IMR-90 (cell line): ENCODE results near the gene RPRML. TPM values are rescaled to one million over a fixed set of nuclear protein-coding genes. Genes with fewer than 3 reads are reported as not detected.
A peak's percentile ranks its signal among the peaks of the same experiment; 100 is the strongest.

ENCODE experiments used
- ATAC-seq: fragments of 200-7000 bp; cut with Tn5 transposase; 2 replicates; pipeline ENCODE4 v1.9.1; 2020; ENCODE audit warnings: low read depth, mild to moderate bottlenecking, moderate library complexity
- BruUV-seq: library from RNA; stranded (reverse); fragments of 400-500 nt; replicated peaks from 2 replicates; lab custom pipeline; 2021; lab: Mats Ljungman, UMichigan
- CTCF ChIA-PET: fragments of 300-600 bp; formaldehyde crosslinking; extraction: SDS; loops from one replicate; lab custom pipeline; 2021; ENCODE audit warnings: antibody characterized with exemption; lab: Yijun Ruan, JAX
- POLR2A ChIA-PET: fragments of 300-600 bp; sonication (Branson Sonifier 250); formaldehyde crosslinking; loops from one replicate; lab custom pipeline; 2022; ENCODE audit warnings: antibody characterized with exemption; ENCODE audit not compliant: unreplicated experiment; lab: Charles Lee
- DNase-seq: peaks from one replicate; pipeline ENCODE4 v3.0.0; 2013
- H2AFZ ChIP-seq: replicated peaks from 2 replicates; pipeline ENCODE3; 2013; ENCODE audit warnings: low read length, mild to moderate bottlenecking; ENCODE audit not compliant: poor library complexity
- H2AK5ac ChIP-seq: 2 replicates; pipeline ENCODE4 v1.6.1; 2013; ENCODE audit warnings: low read depth, low read length, inconsistent platforms
- H2AK9ac ChIP-seq: replicated peaks from 2 replicates; pipeline ENCODE3; 2013; ENCODE audit warnings: mild to moderate bottlenecking, low read depth, low read length, moderate library complexity; ENCODE audit not compliant: poor library complexity
- H2BK120ac ChIP-seq: 2 replicates; pipeline ENCODE4 v1.6.1; 2013; ENCODE audit warnings: low read depth, low read length, inconsistent platforms
- H2BK15ac ChIP-seq: 3 replicates; pipeline ENCODE4 v1.6.1; 2013; ENCODE audit warnings: low read depth, low read length, inconsistent platforms
- H2BK20ac ChIP-seq: 2 replicates; pipeline ENCODE4 v1.6.1; 2013; ENCODE audit warnings: low read depth, mild to moderate bottlenecking, inconsistent platforms, low read length, moderate library complexity
- H2BK5ac ChIP-seq: 2 replicates; pipeline ENCODE4 v1.6.1; 2013; ENCODE audit warnings: mild to moderate bottlenecking, low read depth, low read length, inconsistent platforms; ENCODE audit not compliant: poor library complexity, severe bottlenecking
- H3K14ac ChIP-seq: replicated peaks from 2 replicates; pipeline ENCODE4 v1.6.1; 2013; ENCODE audit warnings: low read depth, low read length, inconsistent platforms
- H3K18ac ChIP-seq: 2 replicates; pipeline ENCODE4 v1.6.1; 2013; ENCODE audit warnings: low read depth, low read length, control low read depth
- H3K23ac ChIP-seq: 2 replicates; pipeline ENCODE4 v1.6.1; 2013; ENCODE audit warnings: low read depth, low read length, inconsistent platforms
- H3K27ac ChIP-seq: 2 replicates; pipeline ENCODE4 v1.5.1; 2013; ENCODE audit warnings: mild to moderate bottlenecking, control low read depth, low read length; ENCODE audit not compliant: insufficient read depth
- H3K27me3 ChIP-seq: 2 replicates; pipeline ENCODE4 v1.6.1; 2013; ENCODE audit warnings: low read length; ENCODE audit not compliant: control insufficient read depth, insufficient read depth
- H3K36me3 ChIP-seq: 2 replicates; pipeline ENCODE4 v1.6.1; 2013; ENCODE audit warnings: low read length, mixed read lengths; ENCODE audit not compliant: control insufficient read depth, insufficient read depth
- H3K4ac ChIP-seq: 2 replicates; pipeline ENCODE4 v1.6.1; 2013; ENCODE audit warnings: low read depth, low read length, inconsistent platforms
- H3K4me1 ChIP-seq: 2 replicates; pipeline ENCODE4 v1.6.1; 2013; ENCODE audit warnings: low read length, mixed read lengths; ENCODE audit not compliant: control insufficient read depth, insufficient read depth
- H3K4me2 ChIP-seq: 2 replicates; pipeline ENCODE4 v1.6.1; 2013; ENCODE audit warnings: low read depth, mild to moderate bottlenecking, control low read depth, low read length, moderate library complexity
- H3K4me3 ChIP-seq: 2 replicates; pipeline ENCODE4 v1.5.1; 2013; ENCODE audit warnings: low read depth, mild to moderate bottlenecking, control low read depth, low read length, moderate library complexity; ENCODE audit not compliant: insufficient read depth
- H3K56ac ChIP-seq: 2 replicates; pipeline ENCODE4 v1.6.1; 2013; ENCODE audit warnings: low read length, inconsistent platforms; ENCODE audit not compliant: insufficient read depth; ENCODE audit errors: extremely low read depth
- H3K79me1 ChIP-seq, 2 experiments: 2 replicates each; pipeline ENCODE4 v1.6.1; 2013; ENCODE audit warnings: low read length in 2 of 2, inconsistent platforms in 1 of 2, low read depth in 1 of 2
- H3K9ac ChIP-seq: 2 replicates; pipeline ENCODE4 v1.6.1; 2013; ENCODE audit warnings: low read depth, low read length, control low read depth
- H3K9me1 ChIP-seq: 2 replicates; pipeline ENCODE4 v1.6.1; 2013; ENCODE audit warnings: low read length, inconsistent platforms; ENCODE audit not compliant: insufficient read depth
- H3K9me3 ChIP-seq: 2 replicates; pipeline ENCODE4 v1.6.1; 2013; ENCODE audit warnings: low read length; ENCODE audit not compliant: control insufficient read depth, insufficient read depth
- H4K20me1 ChIP-seq: 2 replicates; pipeline ENCODE4 v1.6.1; 2013; ENCODE audit warnings: low read length, inconsistent platforms; ENCODE audit not compliant: insufficient read depth
- H4K5ac ChIP-seq: 2 replicates; pipeline ENCODE4 v1.6.1; 2013; ENCODE audit warnings: mild to moderate bottlenecking, low read depth, low read length, control low read depth
- H4K8ac ChIP-seq, 2 experiments: 2 replicates each; pipeline ENCODE4 v1.6.1; 2013; ENCODE audit warnings: low read depth in 2 of 2, low read length in 2 of 2, control low read depth in 1 of 2, inconsistent platforms in 1 of 2
- H4K91ac ChIP-seq: 2 replicates; pipeline ENCODE4 v1.6.1; 2013; ENCODE audit warnings: low read depth, low read length, inconsistent platforms; ENCODE audit not compliant: insufficient read depth
- BHLHE40 ChIP-seq: fragments of 150-350 bp; IDR thresholded peaks from 2 replicates; pipeline ENCODE4 v1.6.1; 2016; ENCODE audit warnings: mild to moderate bottlenecking, low read depth, low read length
- CEBPB ChIP-seq: IDR thresholded peaks from 2 replicates; pipeline ENCODE4 v1.6.1; 2012; ENCODE audit warnings: low read depth, low read length, improper control_type of control experiment
- CHD1 ChIP-seq: IDR thresholded peaks from 2 replicates; pipeline ENCODE4 v1.6.1; 2012; ENCODE audit warnings: low read depth, low read length, improper control_type of control experiment
- CTCF ChIP-seq: conservative IDR thresholded peaks from 2 replicates; pipeline ENCODE4 v1.5.1; 2012; ENCODE audit warnings: mild to moderate bottlenecking, low read depth, low read length, improper control_type of control experiment
- ELK1 ChIP-seq: fragments of 150-350 bp; IDR thresholded peaks from 2 replicates; pipeline ENCODE4 v1.6.1; 2016; ENCODE audit warnings: low read depth, mild to moderate bottlenecking, low read length, moderate library complexity, borderline replicate concordance
- FOS ChIP-seq: fragments of 150-350 bp; IDR thresholded peaks from 2 replicates; pipeline ENCODE4 v1.6.1; 2016; ENCODE audit warnings: low read depth, low read length
- MAFK ChIP-seq: IDR thresholded peaks from 2 replicates; pipeline ENCODE4 v1.6.1; 2012; ENCODE audit warnings: low read depth, low read length, improper control_type of control experiment
- MAZ ChIP-seq: IDR thresholded peaks from 2 replicates; pipeline ENCODE4 v1.6.1; 2012; ENCODE audit warnings: low read depth, mild to moderate bottlenecking, low read length, improper control_type of control experiment, moderate library complexity, borderline replicate concordance
- MXI1 ChIP-seq: IDR thresholded peaks from 2 replicates; pipeline ENCODE4 v1.6.1; 2012; ENCODE audit warnings: low read depth, mild to moderate bottlenecking, low read length, moderate library complexity, borderline replicate concordance
- POLR2A ChIP-seq: IDR thresholded peaks from 2 replicates; pipeline ENCODE4 v1.6.1; 2012; ENCODE audit warnings: mild to moderate bottlenecking, low read depth, low read length
- RAD21 ChIP-seq: IDR thresholded peaks from 2 replicates; pipeline ENCODE4 v1.6.1; 2012; ENCODE audit warnings: low read length, improper control_type of control experiment
- RCOR1 ChIP-seq: IDR thresholded peaks from 2 replicates; pipeline ENCODE4 v1.6.1; 2012; ENCODE audit warnings: mild to moderate bottlenecking, low read length, improper control_type of control experiment; ENCODE audit not compliant: insufficient replicate concordance
- RFX5 ChIP-seq: IDR thresholded peaks from 2 replicates; pipeline ENCODE4 v1.8.0; 2012; ENCODE audit warnings: low read depth, mild to moderate bottlenecking, low read length, moderate library complexity
- SMC3 ChIP-seq: fragments of 150-350 bp; IDR thresholded peaks from 2 replicates; pipeline ENCODE4 v1.6.1; 2016; ENCODE audit warnings: low read depth, mild to moderate bottlenecking, antibody characterized with exemption, low read length, moderate library complexity
- USF2 ChIP-seq: fragments of 150-350 bp; IDR thresholded peaks from 2 replicates; pipeline ENCODE4 v1.6.1; 2017; ENCODE audit warnings: mild to moderate bottlenecking, antibody characterized with exemption, low read length, low read depth
- WGBS, 2 experiments: methylation state at CpG; one replicate each; pipeline versions ENCODE4 v1.1.5 to v1.1.7; 2013; ENCODE audit warnings: missing lambda C conversion rate in 2 of 2; ENCODE audit not compliant: insufficient read length in 1 of 2; ENCODE audit errors: extremely low coverage in 2 of 2; 5-methylcytosine and 5-hydroxymethylcytosine counted together
- dilution Hi-C: fragments of 300-500 bp; cut with HindIII; formaldehyde crosslinking; loops from one replicate; pipeline ENCODE4 v1.14.3; 2018; ENCODE audit warnings: low sequenced_read_pairs; ENCODE audit not compliant: unreplicated experiment
- in situ Hi-C: fragments of 300-500 bp; cut with MboI; formaldehyde crosslinking; loops from 3 replicates; pipeline ENCODE4 v1.14.3; 2019; ENCODE audit warnings: low sequenced_read_pairs, inconsistent platforms, mixed read lengths
- intact Hi-C: fragments of 100-400 bp; cut with micrococcal nuclease; formaldehyde crosslinking; loops from 2 replicates; pipeline ENCODE4 v1.10.0; 2022
- polyA plus RNA-seq, 3 experiments: library from polyadenylated mRNA; depleted of rRNA; stranded (reverse); fragments of >200 nt; gene quantifications; 2 replicates each; pipeline ENCODE4 v1.2.3, GENCODE V29; 2012; ENCODE audit warnings: low replicate concordance in 1 of 3
- total RNA-seq: library from RNA; depleted of rRNA; stranded (reverse); fragments of >200 nt; gene quantifications from 2 replicates; pipeline ENCODE4 v1.2.3, GENCODE V29; 2012

The RPRML gene
- total and polyA plus RNA-seq, 2 of the 4 experiments (the other 2 are of a cell fraction): not detected

GRCh38 chr17:47004906-47005305, 25.9 kb upstream of the RPRML start:
- H2AFZ ChIP-seq: no peak overlapping the region
- no CpG with 5 or more reads among the region's 1 CpG for WGBS, 2 experiments

More at GRCh38 chr17:47004906-47005305, 25.9 kb upstream of the RPRML start:
- H3K4ac ChIP-seq: no peak overlapping the region
- no peak overlapping the region for H3K4me3 ChIP-seq
- H4K20me1 ChIP-seq: no peaks in the 10 kb centered on the region
- H3K79me1 ChIP-seq: no peaks in the 10 kb centered on the region
- H3K9me1 ChIP-seq: peaks cover 3% of the 10 kb centered on the region; the same call in 1 of the 2 replicates
- H3K9ac ChIP-seq: no peak overlapping the region
- H4K8ac ChIP-seq: no peak overlapping the region
- H2BK15ac ChIP-seq: no peak overlapping the region
- H3K4me1 ChIP-seq: peaks cover 5% of the 10 kb centered on the region; the same call in 1 of the 2 replicates
- H3K9me3 ChIP-seq: no peaks in the 10 kb centered on the region
- BruUV-seq: no TSS peak
- no peaks in the 10 kb centered on the region for H3K36me3 ChIP-seq
- no peak overlapping the region for H2BK20ac ChIP-seq
- H2AK9ac ChIP-seq: no peak overlapping the region
- no peak for DNase-seq
- in situ Hi-C loops: loop anchor here (5.0 to 25.0 kb wide), 2 partner anchors 58 to 143 kb away; partner anchors contain the start of gene WNT9B
- H3K27me3 ChIP-seq: no peaks in the 10 kb centered on the region
- H2BK120ac ChIP-seq: no peak overlapping the region
- dilution Hi-C loops: no loop called here
- intact Hi-C loops: loop anchor here (5.0 kb wide), 1 partner anchor 43 kb away; no protein-coding TSS in a partner anchor
- H3K18ac ChIP-seq: no peak overlapping the region
- TF ChIP-seq MAZ (no peak), SMC3 (no peak), FOS (no peak), CEBPB (no peak), RCOR1 (no peak), MAFK (no peak), MXI1 (no peak), CTCF (no peak), CHD1 (no peak), ELK1 (no peak), RAD21 (no peak), POLR2A (no peak), USF2 (no peak), RFX5 (no peak), BHLHE40 (no peak)
- H4K5ac ChIP-seq: no peak overlapping the region
- no peak overlapping the region for H3K23ac ChIP-seq
- no peak overlapping the region for H2AK5ac ChIP-seq
- no peak overlapping the region for H2BK5ac ChIP-seq
- no peak overlapping the region for H3K27ac ChIP-seq
- POLR2A ChIA-PET: interaction anchor here (1.0 kb wide), 1 partner anchor 9 kb away, joined by 4 read pairs; no protein-coding TSS in a partner anchor
- no peak for ATAC-seq
- no peak overlapping the region for H3K56ac ChIP-seq
- H4K91ac ChIP-seq: no peak overlapping the region
- peak overlapping the region; percentile 26; the same call in 1 of the 2 replicates for H3K4me2 ChIP-seq
- CTCF ChIA-PET: no interaction called here
- H3K14ac ChIP-seq: no peak overlapping the region
